T-helper 2 cell treated with Interferon-gamma antibody and Interleukin-4, amounts not matched to agents 5 μg/mL and 100 μg/mL, for 36 hours (primary cell): ENCODE results near the gene TRIM42.

Source experiments
- DNase-seq: peaks from one replicate; pipeline ENCODE4 v3.0.0; 2021; ENCODE audit warnings: low spot score
- H3K27ac Mint-ChIP-seq: one replicate; pipeline ENCODE4 v1.8.0; 2021; ENCODE audit warnings: mild to moderate bottlenecking, mixed read lengths
- H3K27me3 Mint-ChIP-seq: one replicate; pipeline ENCODE4 v1.8.0; 2021; ENCODE audit warnings: low read depth, mixed read lengths
- H3K36me3 Mint-ChIP-seq: one replicate; pipeline ENCODE4 v1.8.0; 2021; ENCODE audit warnings: low read depth, mixed read lengths
- H3K4me1 Mint-ChIP-seq: one replicate; pipeline ENCODE4 v1.8.0; 2021; ENCODE audit warnings: low read depth, mixed read lengths
- H3K4me3 Mint-ChIP-seq: one replicate; pipeline ENCODE4 v1.8.0; 2022; ENCODE audit warnings: mild to moderate bottlenecking, moderate library complexity, mixed read lengths
- H3K9me3 Mint-ChIP-seq: one replicate; pipeline ENCODE4 v1.8.0; 2021; ENCODE audit warnings: mixed read lengths

The TRIM42 gene

DNA sequence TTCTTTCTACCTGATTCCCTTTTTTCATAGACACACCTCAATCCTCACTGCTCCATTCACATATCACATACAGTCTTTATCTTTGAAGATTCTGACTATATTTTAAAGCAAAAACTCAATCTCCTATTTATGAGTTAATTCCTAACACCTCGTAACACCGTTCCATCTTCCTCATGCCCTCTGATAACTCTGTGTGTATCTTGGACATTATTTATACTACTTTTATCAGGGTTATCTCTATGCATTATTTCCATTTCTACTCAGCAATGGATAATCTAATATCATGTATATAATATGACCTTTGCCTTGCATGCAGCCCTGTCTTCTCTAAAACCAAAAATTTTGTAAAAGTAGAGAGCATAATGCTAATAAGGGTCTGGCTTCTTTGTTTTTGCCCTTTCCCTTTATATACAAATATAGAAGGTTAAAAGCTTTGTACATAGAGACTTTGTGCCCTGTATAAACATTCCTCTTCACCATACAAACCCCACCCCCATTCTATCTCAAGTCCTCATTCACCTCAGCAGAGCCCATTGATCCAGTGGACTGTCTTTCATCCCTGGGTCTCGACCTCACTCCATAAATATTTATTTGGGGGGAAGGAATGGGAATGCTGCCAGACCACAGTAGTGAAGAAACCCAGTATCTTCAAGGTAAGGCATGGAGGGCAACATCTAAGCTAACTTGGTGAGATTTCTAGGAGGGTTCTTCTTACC is 21.8 kb downstream of the TRIM42 start:
- DNase-seq: no peak
- H3K4me3 Mint-ChIP-seq: no peak overlapping the region
- H3K9me3 Mint-ChIP-seq: no peaks in the 10 kb centered on the region
- no peak overlapping the region for H3K27ac Mint-ChIP-seq
- no peaks in the 10 kb centered on the region for H3K4me1 Mint-ChIP-seq
- no peaks in the 10 kb centered on the region for H3K36me3 Mint-ChIP-seq
- no peaks in the 10 kb centered on the region for H3K27me3 Mint-ChIP-seq

DNA sequence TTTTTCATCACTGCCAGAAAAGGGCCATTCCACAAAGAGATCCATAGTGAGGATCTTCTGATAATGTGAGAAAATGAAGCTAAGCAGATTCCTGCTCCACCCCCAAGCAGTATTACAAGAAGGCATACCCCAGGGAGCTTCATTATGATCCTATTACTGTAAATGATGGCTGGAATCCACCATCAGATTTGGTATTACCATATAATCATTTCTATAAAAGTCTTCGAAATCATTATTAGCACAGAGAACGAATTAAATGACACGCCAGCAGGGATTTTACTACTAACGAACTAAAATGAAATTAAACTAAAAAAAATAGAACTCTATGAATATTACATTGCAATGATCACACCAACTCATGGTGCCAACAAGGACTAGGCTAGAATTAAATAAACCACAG is 24.4 kb downstream of the TRIM42 start:
- Mint-ChIP-seq H3K27me3 (peaks cover 2% of the 10 kb centered on the region), H3K4me3 (no peak overlapping the region), H3K4me1 (no peaks in the 10 kb centered on the region)

DNA sequence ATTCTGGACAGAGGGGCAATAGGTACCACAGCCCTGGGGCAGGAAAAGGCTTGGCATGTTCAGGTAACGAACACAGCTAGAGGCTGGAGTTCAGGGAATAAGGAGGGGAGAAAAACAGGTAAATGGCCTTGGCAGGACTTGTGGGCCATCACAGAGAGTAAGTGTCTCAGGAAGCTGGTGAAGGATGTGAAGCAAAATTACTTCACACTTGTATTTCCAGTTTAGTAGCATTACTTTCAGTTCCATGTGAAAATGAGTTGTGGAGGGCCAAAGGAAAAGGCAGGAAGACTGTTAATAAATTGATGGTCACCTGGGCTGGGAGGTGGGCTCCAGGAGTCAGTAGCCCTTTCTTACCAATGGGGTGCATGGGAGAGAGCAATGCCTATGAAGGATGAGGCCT is 25.6 kb downstream of the TRIM42 start:
- no peak for DNase-seq
- no peak overlapping the region for H3K27ac Mint-ChIP-seq

More for the DNA sequence above, 24.4 kb downstream of the TRIM42 start:
- H3K27ac Mint-ChIP-seq: no peak overlapping the region
- DNase-seq: no peak
- H3K36me3 Mint-ChIP-seq: no peaks in the 10 kb centered on the region
- no peaks in the 10 kb centered on the region for H3K9me3 Mint-ChIP-seq

DNA sequence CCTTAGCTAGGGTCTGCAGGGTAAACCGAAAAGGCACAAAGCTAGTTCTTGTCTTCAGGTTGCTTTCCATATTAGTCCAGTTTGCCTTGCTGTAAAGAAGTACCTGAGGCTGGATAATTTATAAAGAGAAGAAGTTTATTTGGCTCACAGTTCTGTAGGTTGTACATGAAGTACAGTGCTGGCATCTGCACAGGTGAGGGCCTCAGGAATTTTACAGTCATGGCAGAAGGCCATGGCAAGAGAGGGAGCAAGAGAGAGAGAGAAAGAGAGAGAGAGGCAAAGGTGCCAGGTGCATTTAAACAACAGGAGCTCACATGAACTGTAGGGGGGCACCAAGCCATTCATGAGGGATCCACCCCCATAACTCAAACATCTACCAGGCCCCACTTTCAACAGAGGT is 26.9 kb downstream of the TRIM42 start:
- Mint-ChIP-seq H3K36me3 (no peaks in the 10 kb centered on the region), H3K27me3 (peaks cover 6% of the 10 kb centered on the region), H3K4me3 (no peak overlapping the region), H3K27ac (no peak overlapping the region), H3K4me1 (no peaks in the 10 kb centered on the region), H3K9me3 (no peaks in the 10 kb centered on the region)
- DNase-seq: no peak

More for the DNA sequence above, 25.6 kb downstream of the TRIM42 start:
- Mint-ChIP-seq H3K4me1 (no peaks in the 10 kb centered on the region), H3K27me3 (peaks cover 4% of the 10 kb centered on the region), H3K4me3 (no peak overlapping the region), H3K9me3 (no peaks in the 10 kb centered on the region), H3K36me3 (no peaks in the 10 kb centered on the region)

DNA sequence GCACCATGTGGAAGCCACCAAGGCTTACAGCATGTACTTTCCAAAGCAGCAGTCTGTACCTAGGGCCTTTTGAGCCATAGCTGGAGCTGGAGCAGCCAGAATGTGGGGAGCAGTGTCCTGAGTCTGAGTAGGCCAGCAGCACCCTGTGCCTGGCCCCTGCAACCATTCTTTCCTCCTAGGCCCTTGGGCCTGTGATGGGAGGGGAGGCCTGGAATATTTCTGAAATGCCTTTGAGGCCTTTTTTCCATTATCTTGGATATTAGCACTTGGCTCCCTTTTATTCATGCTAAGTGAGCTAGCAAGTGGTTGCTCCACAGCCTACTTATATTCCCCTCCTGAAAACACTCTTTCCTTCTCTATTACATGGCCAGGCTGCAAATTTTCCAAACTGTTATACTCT is 28.1 kb downstream of the TRIM42 start:
- no peak overlapping the region for H3K27ac Mint-ChIP-seq
- no peak overlapping the region for H3K4me3 Mint-ChIP-seq
- no peaks in the 10 kb centered on the region for H3K36me3 Mint-ChIP-seq
- no peaks in the 10 kb centered on the region for H3K9me3 Mint-ChIP-seq
- H3K4me1 Mint-ChIP-seq: no peaks in the 10 kb centered on the region
- DNase-seq: no peak
- H3K27me3 Mint-ChIP-seq: peaks cover 6% of the 10 kb centered on the region

DNA sequence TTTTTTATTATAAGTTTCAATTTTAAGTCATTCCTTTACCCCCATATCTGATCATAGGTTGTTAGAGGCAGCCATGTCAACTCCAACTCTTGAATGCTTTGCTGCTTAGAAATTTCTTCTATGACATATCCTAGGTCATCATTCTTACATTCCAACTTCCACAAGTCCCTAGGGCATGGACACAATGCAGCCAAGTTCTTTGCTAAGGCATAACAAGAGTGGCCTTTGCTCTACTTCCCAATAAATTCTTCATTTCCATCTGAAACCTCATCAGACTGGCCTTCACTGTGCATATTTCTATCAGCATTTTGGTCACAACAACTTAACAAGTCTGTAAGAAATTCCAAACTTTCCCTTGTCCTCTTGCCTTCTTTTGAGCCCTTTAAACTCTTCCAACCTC is 28.5 kb downstream of the TRIM42 start:
- Mint-ChIP-seq H3K27ac (no peak overlapping the region), H3K27me3 (peaks cover 7% of the 10 kb centered on the region), H3K4me3 (no peak overlapping the region), H3K36me3 (no peaks in the 10 kb centered on the region), H3K9me3 (no peaks in the 10 kb centered on the region), H3K4me1 (no peaks in the 10 kb centered on the region)
- no peak for DNase-seq

DNA sequence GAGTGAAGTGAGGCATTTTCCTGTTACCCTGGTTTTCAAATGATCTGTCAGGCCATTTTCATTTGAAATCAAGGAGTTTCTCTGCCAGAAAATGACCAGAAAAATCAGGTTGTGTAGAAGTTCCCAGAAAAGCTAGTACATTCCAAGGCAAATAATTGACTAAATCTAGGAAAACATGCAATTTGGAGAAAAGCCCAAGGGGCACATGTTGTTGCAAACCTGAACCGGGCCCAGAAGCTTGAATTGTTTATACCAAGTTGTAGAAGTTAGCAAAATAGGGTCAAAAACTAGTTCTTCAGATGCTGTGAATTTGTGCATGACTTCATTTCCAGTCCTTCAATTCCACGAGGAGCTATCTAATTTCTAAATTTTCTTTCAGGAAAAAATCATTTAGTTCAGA is 31.0 kb downstream of the TRIM42 start:
- Mint-ChIP-seq H3K27ac (no peak overlapping the region), H3K4me3 (no peak overlapping the region), H3K9me3 (no peaks in the 10 kb centered on the region), H3K36me3 (no peaks in the 10 kb centered on the region), H3K4me1 (peaks cover 5% of the 10 kb centered on the region), H3K27me3 (peaks cover 12% of the 10 kb centered on the region)
- DNase-seq: no peak

DNA sequence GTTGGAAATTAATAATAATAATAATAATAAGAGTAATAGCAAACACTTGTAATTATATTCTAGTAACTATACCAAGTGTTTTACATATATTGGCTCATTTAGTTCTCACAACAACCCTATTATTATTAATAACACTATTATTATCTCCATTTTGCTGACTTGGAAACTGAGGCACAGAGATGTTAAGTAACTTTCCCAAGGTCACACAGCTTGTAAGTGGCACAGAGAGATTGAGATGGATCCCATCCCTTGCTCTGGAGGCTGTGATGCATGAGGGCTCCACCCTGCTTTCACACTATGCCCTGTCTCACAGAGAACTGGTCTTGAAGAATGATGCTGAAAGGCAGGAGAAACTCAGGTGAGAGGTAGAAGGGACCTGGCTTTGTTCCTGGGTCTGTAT is 31.9 kb downstream of the TRIM42 start:
- H3K4me1 Mint-ChIP-seq: peaks cover 6% of the 10 kb centered on the region
- H3K27ac Mint-ChIP-seq: no peak overlapping the region
- H3K36me3 Mint-ChIP-seq: no peaks in the 10 kb centered on the region
- DNase-seq: no peak
- no peak overlapping the region for H3K4me3 Mint-ChIP-seq
- H3K9me3 Mint-ChIP-seq: no peaks in the 10 kb centered on the region
- H3K27me3 Mint-ChIP-seq: peaks cover 12% of the 10 kb centered on the region

DNA sequence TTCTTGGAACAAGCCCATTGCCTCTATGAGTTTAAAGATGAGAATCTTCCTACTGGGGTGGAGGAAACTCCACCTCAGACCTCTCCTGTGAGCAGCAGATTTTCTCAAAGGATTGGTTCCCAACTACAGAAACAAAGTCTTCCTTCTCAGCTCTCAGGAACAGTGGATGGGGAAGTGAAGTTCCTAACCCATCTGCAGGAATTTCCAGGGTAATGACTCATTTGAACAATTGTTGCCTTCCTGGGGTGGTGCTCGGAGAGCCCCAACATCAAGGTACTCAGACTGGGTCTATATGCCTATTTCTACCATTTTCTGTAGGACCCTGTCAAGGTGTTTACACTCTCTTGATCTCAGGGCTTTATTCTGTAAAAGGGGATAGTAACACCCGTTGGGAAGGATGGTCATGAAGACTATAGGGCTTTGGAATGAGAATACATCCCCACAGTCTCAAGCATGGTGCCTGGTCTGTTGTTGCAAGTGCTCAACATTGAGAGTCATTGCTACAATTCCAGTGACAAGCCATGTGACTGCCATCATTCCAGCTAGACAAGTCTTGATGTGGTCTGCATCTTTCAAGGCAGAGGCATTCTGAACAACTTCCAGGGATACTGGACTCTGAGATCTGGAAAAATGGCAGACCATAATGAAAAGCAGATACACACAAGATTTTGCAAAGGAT is 33.0 kb downstream of the TRIM42 start:
- H3K27me3 Mint-ChIP-seq: peaks cover 12% of the 10 kb centered on the region

DNA sequence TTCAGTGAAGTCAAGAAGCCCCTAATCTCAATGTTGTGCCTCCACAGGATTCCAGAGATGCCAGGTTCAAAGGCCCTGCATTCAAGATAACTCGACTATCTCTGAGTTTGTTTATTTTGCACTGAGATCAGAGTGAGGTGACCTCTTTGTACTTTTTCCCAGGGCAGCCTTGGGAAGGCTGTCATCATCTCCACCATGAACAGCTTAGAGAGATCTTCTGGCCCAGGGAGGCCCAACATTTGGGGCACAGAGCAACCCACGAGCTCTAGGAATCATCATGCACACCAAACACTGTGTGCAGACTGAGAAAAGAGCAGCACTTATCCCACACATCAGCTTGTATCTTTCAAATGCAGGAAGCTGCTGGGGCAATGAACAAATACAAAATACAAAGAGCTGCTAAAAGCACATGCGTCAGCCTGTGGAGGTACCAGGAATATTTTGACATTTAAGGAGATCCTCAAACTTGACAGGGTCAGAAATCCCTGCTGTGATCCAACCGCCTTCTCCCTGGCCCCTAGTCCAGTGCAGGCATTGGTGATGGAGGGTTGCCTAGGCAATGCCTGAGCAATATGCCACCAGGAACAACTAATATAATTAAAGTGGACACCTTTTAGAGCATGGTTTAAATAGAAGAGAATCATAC is 33.6 kb downstream of the TRIM42 start:
- Mint-ChIP-seq H3K27me3 (peaks cover 12% of the 10 kb centered on the region), H3K4me1 (peaks cover 6% of the 10 kb centered on the region), H3K9me3 (no peaks in the 10 kb centered on the region), H3K36me3 (no peaks in the 10 kb centered on the region), H3K4me3 (no peak overlapping the region), H3K27ac (no peak overlapping the region)
- no peak for DNase-seq

More for the DNA sequence above, 33.0 kb downstream of the TRIM42 start:
- H3K4me1 Mint-ChIP-seq: peaks cover 6% of the 10 kb centered on the region
- H3K36me3 Mint-ChIP-seq: no peaks in the 10 kb centered on the region
- H3K9me3 Mint-ChIP-seq: no peaks in the 10 kb centered on the region
- H3K27ac Mint-ChIP-seq: no peak overlapping the region
- DNase-seq: no peak
- no peak overlapping the region for H3K4me3 Mint-ChIP-seq

DNA sequence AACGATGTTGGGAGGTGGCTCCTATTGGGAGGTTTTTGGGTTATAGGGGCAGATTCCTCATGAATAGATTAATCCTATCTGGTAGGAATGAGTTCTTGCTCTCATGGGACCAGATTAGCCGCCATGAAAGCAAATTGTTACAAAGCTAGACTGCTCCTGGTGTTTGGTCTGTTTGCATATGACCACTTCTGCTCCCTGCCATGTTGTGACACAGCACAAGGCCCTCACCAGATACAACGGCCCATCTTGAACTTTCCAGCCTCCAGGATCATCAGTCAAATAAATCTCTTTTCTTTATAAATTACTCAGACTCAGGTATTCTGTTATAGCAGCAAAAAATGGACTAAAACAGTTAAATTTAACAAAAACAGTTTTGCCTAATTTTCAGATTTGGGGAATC is 34.4 kb downstream of the TRIM42 start:
- Mint-ChIP-seq H3K4me1 (peaks cover 6% of the 10 kb centered on the region), H3K27ac (no peak overlapping the region), H3K4me3 (no peak overlapping the region), H3K27me3 (peaks cover 10% of the 10 kb centered on the region), H3K9me3 (no peaks in the 10 kb centered on the region), H3K36me3 (no peaks in the 10 kb centered on the region)
- DNase-seq: no peak

DNA sequence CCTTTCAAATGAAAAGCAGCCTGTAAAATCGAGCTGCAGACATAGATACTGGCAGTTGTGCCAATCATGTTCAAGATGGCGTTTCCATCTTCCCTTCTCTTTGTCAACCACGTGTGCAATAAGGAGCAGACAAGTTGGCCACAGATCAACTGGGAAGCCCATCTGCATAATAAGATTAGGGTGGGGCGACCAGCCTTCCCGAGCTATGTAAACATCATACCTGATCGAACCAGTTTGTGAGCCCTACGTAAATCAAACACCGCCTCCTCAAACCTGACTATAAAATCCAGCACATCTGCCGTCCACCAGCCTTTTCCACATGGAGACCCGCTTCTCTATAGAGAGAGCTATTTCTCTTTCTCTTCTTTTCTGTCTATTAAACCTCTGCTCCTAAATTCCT is 37.2 kb downstream of the TRIM42 start:
- Mint-ChIP-seq H3K27me3 (peaks cover 14% of the 10 kb centered on the region), H3K27ac (no peak overlapping the region), H3K4me1 (peaks cover 6% of the 10 kb centered on the region), H3K9me3 (no peaks in the 10 kb centered on the region), H3K36me3 (no peaks in the 10 kb centered on the region), H3K4me3 (no peak overlapping the region)
- no peak for DNase-seq

DNA sequence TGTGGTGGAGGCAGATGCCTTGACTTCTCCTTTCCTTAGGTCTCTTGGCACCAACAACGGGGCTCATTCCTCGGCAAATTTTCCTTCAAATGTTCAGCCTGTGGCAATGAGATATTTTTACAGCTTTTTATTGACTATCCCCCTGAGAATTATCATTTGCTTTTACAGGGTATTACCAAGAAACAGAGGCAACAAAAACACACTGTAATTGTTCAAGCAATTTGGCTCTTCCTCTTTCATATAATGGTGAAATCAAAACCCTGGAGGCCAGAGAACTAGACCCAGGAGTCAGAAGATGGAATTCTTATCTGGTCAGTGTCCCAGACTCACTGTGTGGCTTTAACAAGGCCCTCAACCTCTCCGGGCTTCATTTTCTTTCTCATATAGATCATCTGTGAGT is 40.1 kb downstream of the TRIM42 start:
- Mint-ChIP-seq H3K4me3 (no peak overlapping the region), H3K27me3 (peaks cover 11% of the 10 kb centered on the region), H3K27ac (no peak overlapping the region), H3K9me3 (no peaks in the 10 kb centered on the region), H3K4me1 (peaks cover 4% of the 10 kb centered on the region), H3K36me3 (no peaks in the 10 kb centered on the region)
- no peak for DNase-seq

DNA sequence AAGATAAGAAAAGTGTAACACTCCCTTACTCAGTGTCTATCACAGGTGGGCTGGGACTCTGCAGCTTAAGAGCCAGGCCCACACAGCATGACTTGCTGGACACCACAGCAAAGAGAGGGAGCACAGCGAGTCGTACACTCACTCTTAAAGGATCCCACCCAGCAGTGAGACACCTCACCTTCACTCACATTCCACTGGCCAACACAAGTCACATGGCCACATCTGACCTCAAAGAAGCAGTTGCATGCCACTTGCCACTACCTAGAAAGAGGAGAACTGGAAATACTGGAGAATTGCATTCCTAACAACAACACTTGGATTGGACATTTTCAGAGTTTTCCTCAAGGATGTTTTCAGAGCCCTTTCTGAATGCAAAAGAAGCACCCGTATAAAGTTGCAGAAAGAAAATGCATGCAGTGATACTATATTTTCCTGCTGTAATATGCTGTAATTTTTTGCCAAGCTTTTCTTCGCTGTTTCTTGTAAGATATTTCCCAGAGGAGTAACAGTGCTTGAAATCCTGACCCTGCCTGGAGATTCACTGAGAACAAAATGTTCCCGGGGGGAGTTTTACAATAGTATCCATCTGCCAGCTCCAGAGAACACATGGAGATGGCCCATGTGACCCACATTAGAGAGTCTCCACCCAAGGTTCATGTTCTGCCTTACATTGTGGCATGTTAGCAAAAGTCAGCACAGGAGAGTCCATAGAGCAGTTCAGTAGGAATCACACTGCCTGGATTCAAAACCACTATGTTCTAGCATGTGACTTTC is 42.2 kb downstream of the TRIM42 start:
- no peak for DNase-seq
- Mint-ChIP-seq H3K9me3 (no peaks in the 10 kb centered on the region), H3K27ac (no peak overlapping the region), H3K4me3 (no peak overlapping the region), H3K27me3 (peaks cover 10% of the 10 kb centered on the region), H3K4me1 (no peaks in the 10 kb centered on the region), H3K36me3 (no peaks in the 10 kb centered on the region)
